Kidney (tissue), 14 donors: ENCODE measurements around the gene NPAS3. TPM values are rescaled to one million over a fixed set of nuclear protein-coding genes. Genes with fewer than 3 reads are reported as not detected.

Source experiments
- DNase-seq, 5 donors: peaks; one replicate each; pipeline ENCODE4 v3.0.0-alpha.2; 2013 to 2020
- FAIRE-seq: peaks from 2 replicates; lab custom pipeline; 2012; peaks lifted over from hg19 to GRCh38; lab: Jason Lieb, UNC
- H3K27ac ChIP-seq, 2 donors: one replicate each; pipeline ENCODE4 v1.7.0; 2013; ENCODE audit warnings: low read depth in 2 of 2, low read length in 2 of 2, inconsistent platforms in 1 of 2
- H3K27me3 ChIP-seq: one replicate; pipeline ENCODE4 v1.7.1; 2013; ENCODE audit warnings: low read length, inconsistent platforms; ENCODE audit not compliant: control insufficient read depth, insufficient read depth
- H3K36me3 ChIP-seq, 3 donors: one replicate each; pipeline versions ENCODE4 v1.7.0 to v1.7.1; 2013; ENCODE audit warnings: low read length in 3 of 3, control low read depth in 1 of 3, inconsistent platforms in 1 of 3; ENCODE audit not compliant: insufficient read depth in 3 of 3, control insufficient read depth in 2 of 3
- H3K4me1 ChIP-seq, 3 donors: one replicate each; pipeline versions ENCODE4 v1.7.0 to v1.7.1; 2013; ENCODE audit warnings: low read length in 3 of 3, inconsistent platforms in 1 of 3, low read depth in 1 of 3; ENCODE audit not compliant: control insufficient read depth in 2 of 3, insufficient read depth in 2 of 3
- H3K4me3 ChIP-seq, 3 donors: one replicate each; pipeline versions ENCODE4 v1.7.0 to v1.8.1; 2013; ENCODE audit warnings: low read length in 3 of 3, control low read depth in 1 of 3, inconsistent platforms in 1 of 3
- H3K9ac ChIP-seq, 3 donors: one replicate each; pipeline versions ENCODE4 v1.7.0 to v1.7.1; 2013; ENCODE audit warnings: low read length in 3 of 3, control low read depth in 1 of 3, inconsistent platforms in 1 of 3
- H3K9me3 ChIP-seq, 3 donors: one replicate each; pipeline versions ENCODE4 v1.7.0 to v1.7.1; 2013; ENCODE audit warnings: low read length in 3 of 3, control low read depth in 1 of 3, inconsistent platforms in 1 of 3; ENCODE audit not compliant: control insufficient read depth in 2 of 3, insufficient read depth in 1 of 3
- intact Hi-C: fragments of 100-400 bp; cut with DNase I; formaldehyde crosslinking; loops from one replicate; pipeline ENCODE4 v1.11.1; 2022
- polyA plus RNA-seq: library from polyadenylated mRNA; stranded (reverse); fragments of 350-450 nt; fragmentation: Illumina TruSeq; extraction: RNeasy Lipid Tissue Mini Kit (QIAGEN cat#74804); gene quantifications from one replicate; pipeline ENCODE4 v1.2.3, GENCODE V29; 2014; ENCODE audit warnings: low read depth, low replicate concordance; ENCODE audit not compliant: insufficient read depth
- total RNA-seq: library from RNA; stranded (reverse); fragmentation: NEBNext Ultra II Directional; extraction: Animal tissue kit (Norgen Biotek cat#: 25700); gene quantifications from one replicate; pipeline ENCODE4 v1.2.1, GENCODE V29; 2021
- TF ChIP-seq, protein P1 (sequence below): IDR thresholded peaks from 3 replicates; pipeline ENCODE4 v1.5.1; 2012; ENCODE audit warnings: mild to moderate bottlenecking, moderate library complexity, borderline replicate concordance; ENCODE audit not compliant: insufficient read depth; ENCODE audit errors: extremely low read depth
- donor health status: control.
- donor health status: control.
- donor health status: control.
- donor health status: control.
- donor health status: control.
- donor health status: DM: yes; HTN: yes; CAD: no.
- donor health status: Normal renal cell carcinoma (clear cell type).

Gene NPAS3
- total and polyA plus RNA-seq, 2 donors from 2014 or later: 0.82 to 5.0 TPM

DNA sequence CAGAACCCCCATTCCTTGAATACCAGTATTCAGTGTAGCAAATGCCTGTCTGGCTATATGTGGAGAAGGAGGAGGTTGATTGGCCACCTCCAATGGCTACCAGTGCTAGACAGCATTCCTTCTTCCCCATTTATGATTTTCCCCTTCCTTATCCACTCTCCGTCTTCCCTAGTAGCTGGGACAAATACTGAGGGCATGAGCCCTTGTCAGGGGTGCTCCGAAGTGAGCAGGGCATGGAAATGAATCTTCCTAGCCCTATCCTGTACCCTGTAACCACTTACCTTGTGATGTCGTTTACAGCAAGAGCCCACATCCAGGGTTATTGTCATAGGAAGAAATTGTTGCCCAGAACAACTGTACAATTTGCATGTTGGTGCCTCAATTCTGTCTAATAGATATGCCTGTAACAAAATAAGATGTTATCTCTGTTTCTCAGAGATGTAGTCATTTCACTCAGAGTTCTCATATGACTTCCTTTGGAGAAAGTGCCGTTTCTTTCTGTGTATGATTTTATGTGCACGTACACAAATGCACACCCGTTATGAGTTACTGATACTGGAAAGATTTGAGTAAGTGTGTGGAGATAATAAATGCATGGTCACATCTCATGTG lies 588.5 kb downstream of the NPAS3 start:
- Histone ChIP-seq H3K27ac (no peak overlapping the region), H3K4me3 (no peak overlapping the region), H3K9ac (no peak overlapping the region), H3K9me3 (no peaks in the 10 kb centered on the region), H3K27me3 (no peaks in the 10 kb centered on the region), H3K36me3 (no peaks in the 10 kb centered on the region), H3K4me1 (no peaks in the 10 kb centered on the region)
- no peak for DNase-seq
- intact Hi-C loops: no loop called here
- TF ChIP-seq, protein P1, sequence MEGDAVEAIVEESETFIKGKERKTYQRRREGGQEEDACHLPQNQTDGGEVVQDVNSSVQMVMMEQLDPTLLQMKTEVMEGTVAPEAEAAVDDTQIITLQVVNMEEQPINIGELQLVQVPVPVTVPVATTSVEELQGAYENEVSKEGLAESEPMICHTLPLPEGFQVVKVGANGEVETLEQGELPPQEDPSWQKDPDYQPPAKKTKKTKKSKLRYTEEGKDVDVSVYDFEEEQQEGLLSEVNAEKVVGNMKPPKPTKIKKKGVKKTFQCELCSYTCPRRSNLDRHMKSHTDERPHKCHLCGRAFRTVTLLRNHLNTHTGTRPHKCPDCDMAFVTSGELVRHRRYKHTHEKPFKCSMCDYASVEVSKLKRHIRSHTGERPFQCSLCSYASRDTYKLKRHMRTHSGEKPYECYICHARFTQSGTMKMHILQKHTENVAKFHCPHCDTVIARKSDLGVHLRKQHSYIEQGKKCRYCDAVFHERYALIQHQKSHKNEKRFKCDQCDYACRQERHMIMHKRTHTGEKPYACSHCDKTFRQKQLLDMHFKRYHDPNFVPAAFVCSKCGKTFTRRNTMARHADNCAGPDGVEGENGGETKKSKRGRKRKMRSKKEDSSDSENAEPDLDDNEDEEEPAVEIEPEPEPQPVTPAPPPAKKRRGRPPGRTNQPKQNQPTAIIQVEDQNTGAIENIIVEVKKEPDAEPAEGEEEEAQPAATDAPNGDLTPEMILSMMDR: no peak
- FAIRE-seq: no peak

DNA sequence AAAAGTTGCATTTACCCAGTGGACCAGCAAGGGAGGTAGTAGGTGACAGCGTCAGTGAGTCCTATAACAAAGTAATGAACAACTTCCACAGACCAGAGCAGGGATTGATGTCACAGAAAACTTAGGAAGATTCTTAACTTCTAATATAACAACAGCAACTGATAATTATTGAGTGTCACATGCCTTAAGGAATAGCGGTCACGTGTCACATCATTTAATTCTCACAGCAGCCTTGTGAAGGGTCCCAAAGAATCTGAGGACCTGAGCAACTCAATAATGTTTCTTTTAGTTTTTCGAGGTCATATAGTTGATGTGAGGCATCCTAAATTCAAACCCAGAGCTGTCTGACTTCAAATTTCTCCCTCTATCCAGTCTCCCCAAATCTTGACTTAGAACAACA lies 590.0 kb downstream of the NPAS3 start:
- H3K4me3 ChIP-seq: no peak overlapping the region
- TF ChIP-seq, protein P1: no peak
- no peak overlapping the region for H3K9ac ChIP-seq
- H3K27me3 ChIP-seq: no peaks in the 10 kb centered on the region
- no peak for FAIRE-seq
- no peaks in the 10 kb centered on the region for H3K9me3 ChIP-seq
- intact Hi-C loops: no loop called here
- no peaks in the 10 kb centered on the region for H3K4me1 ChIP-seq
- no peaks in the 10 kb centered on the region for H3K36me3 ChIP-seq
- no peak for DNase-seq
- H3K27ac ChIP-seq: no peak overlapping the region

DNA sequence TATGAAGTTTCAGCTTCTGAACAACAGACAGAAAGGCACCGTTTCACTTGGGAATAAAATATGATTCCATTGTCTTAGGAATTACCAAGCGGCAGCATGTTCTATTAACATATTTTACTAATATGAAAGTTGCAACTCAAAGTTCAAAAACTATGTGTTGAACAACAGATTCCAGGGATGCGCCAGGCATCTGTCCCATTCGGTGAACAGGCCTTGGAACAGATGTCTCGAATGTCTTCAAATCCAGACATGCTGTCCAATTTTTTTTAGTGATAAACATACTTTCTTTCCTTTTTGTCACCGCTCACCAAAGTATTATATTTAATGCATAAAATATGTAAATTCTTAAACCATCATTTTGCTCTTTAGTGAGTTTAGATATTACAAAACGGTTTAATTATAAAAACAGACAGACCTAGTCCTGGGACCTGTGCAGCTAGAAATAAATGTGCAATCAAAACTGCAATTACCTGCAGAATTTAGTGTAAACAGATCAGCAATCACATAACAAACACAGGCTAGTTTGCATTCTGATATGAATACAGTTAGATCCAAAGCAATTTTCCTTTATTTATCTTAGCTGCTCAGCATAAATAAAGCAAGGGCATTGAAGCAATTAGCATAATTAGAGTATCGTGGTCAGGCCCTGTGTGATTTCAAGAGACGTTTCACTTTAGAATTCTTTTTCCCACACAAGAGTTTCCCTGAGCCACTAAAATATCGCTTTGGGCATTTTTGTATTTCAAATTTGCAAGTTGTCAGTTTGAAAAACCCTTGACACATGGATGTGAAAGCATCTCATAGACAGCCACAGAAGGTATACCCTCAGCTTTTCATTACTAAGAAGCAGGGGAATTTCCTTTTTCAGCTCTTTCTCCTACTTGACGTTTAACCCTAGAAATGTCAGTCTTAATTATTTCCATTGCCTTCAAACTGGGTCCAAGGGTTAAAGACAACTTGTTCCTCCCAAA lies 591.4 kb downstream of the NPAS3 start:
- intact Hi-C loops: no loop called here
- Histone ChIP-seq H3K9me3 (no peaks in the 10 kb centered on the region), H3K27ac (no peak overlapping the region), H3K27me3 (no peaks in the 10 kb centered on the region), H3K36me3 (no peaks in the 10 kb centered on the region), H3K9ac (no peak overlapping the region), H3K4me3 (no peak overlapping the region), H3K4me1 (no peaks in the 10 kb centered on the region)
- FAIRE-seq: no peak
- TF ChIP-seq, protein P1: no peak
- no peak for DNase-seq
